GM23338 (cell line): ENCODE data around the gene DSCAML1.

Experiments
- CREB1 ChIP-seq: fragments of 250-450 bp; sonication (Bioruptor Pico); IDR thresholded peaks from 2 replicates; pipeline ENCODE4 v1.5.0; 2020; ENCODE audit warnings: low read depth, mild to moderate bottlenecking, moderate library complexity
- ETS1 ChIP-seq: IDR thresholded peaks from 2 replicates; pipeline ENCODE4 v1.6.1; 2016; ENCODE audit warnings: antibody characterized with exemption
- EZH2 ChIP-seq: fragments of 200-600 bp; sonication (generic); IDR thresholded peaks from one replicate; pipeline ENCODE4 v1.8.0; 2017; ENCODE audit warnings: antibody characterized with exemption, mild to moderate bottlenecking, low read depth; ENCODE audit not compliant: unreplicated experiment
- EZH2phosphoT487 ChIP-seq: fragments of 200-600 bp; sonication (generic); IDR thresholded peaks from one replicate; pipeline ENCODE4 v1.8.1; 2018; ENCODE audit warnings: antibody characterized with exemption; ENCODE audit not compliant: unreplicated experiment
- JUNB ChIP-seq: IDR thresholded peaks from one replicate; pipeline ENCODE4 v1.6.1; 2016; ENCODE audit warnings: antibody characterized with exemption; ENCODE audit not compliant: unreplicated experiment
- POLR2AphosphoS5 ChIP-seq: IDR thresholded peaks from 2 replicates; pipeline ENCODE4 v1.6.1; 2016; ENCODE audit warnings: antibody characterized with exemption, low read depth
- REST ChIP-seq: IDR thresholded peaks from one replicate; pipeline ENCODE4 v1.6.1; 2018; ENCODE audit warnings: antibody characterized with exemption; ENCODE audit not compliant: unreplicated experiment
- ZNF114 ChIP-seq: fragments of 250-450 bp; sonication (Bioruptor Pico); IDR thresholded peaks from 2 replicates; pipeline ENCODE4 v1.5.0; 2020; ENCODE audit warnings: mild to moderate bottlenecking, moderate library complexity
- ZNF331 ChIP-seq: fragments of 250-450 bp; sonication (Bioruptor Pico); IDR thresholded peaks from 2 replicates; pipeline ENCODE4 v1.5.0; 2020; ENCODE audit warnings: low read depth, mild to moderate bottlenecking, moderate library complexity
- TF ChIP-seq, protein P1 (sequence below), 2 experiments: fragments of 200-600 bp in 1 of 2; sonication (generic) in 1 of 2; conservative IDR thresholded peaks; 2 replicates each; pipeline versions ENCODE4 v1.5.1 to v1.6.1; 2016 to 2017; ENCODE audit warnings: antibody characterized with exemption in 2 of 2, low read depth in 2 of 2, mild to moderate bottlenecking in 2 of 2, moderate library complexity in 1 of 2

DNA sequence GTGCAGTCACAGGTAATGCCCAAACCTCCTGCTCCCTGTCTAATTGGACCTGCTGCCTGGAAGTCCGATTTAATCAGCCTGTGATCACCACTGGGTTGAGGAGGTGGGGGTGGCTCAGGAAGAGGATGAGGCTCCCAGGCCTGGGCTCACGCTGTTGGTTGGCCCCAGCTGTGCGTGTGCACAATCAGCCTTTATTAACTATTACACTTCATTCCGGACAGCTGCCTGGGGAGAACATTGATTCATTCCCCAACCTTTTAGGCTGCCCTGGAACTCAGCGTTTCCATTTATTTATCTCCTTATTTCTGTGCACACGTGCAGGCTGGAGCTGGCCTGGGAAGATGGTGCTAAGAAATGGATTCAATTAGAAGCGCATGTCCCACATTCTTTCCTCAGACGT, 123.4 kb downstream of the DSCAML1 start:
- TF ChIP-seq, protein P1, sequence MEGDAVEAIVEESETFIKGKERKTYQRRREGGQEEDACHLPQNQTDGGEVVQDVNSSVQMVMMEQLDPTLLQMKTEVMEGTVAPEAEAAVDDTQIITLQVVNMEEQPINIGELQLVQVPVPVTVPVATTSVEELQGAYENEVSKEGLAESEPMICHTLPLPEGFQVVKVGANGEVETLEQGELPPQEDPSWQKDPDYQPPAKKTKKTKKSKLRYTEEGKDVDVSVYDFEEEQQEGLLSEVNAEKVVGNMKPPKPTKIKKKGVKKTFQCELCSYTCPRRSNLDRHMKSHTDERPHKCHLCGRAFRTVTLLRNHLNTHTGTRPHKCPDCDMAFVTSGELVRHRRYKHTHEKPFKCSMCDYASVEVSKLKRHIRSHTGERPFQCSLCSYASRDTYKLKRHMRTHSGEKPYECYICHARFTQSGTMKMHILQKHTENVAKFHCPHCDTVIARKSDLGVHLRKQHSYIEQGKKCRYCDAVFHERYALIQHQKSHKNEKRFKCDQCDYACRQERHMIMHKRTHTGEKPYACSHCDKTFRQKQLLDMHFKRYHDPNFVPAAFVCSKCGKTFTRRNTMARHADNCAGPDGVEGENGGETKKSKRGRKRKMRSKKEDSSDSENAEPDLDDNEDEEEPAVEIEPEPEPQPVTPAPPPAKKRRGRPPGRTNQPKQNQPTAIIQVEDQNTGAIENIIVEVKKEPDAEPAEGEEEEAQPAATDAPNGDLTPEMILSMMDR (conservative IDR thresholded peaks at IDR 0.05; ENCODE audit: low read depth in 2 of 2) = no peak
- TF ChIP-seq ZNF331 (CRISPR knock-in tag) (no peak), CREB1 (CRISPR knock-in tag) (no peak), REST (no peak), POLR2AphosphoS5 (no peak), EZH2 (no peak), ETS1 (no peak), EZH2phosphoT487 (no peak), JUNB (no peak), ZNF114 (no peak)
